ENCODE measurements around the gene VWA1. TPM values are rescaled to one million over a fixed set of nuclear protein-coding genes. Genes with fewer than 3 reads are reported as not detected.
A peak's percentile ranks its signal among the peaks of the same experiment; 100 is the strongest.

Gene VWA1
- total RNA-seq, 4 donors from 2014 or later = 59.8 to 137 (median 96.4) TPM

GRCh38 chr1:1395166-1395565 is 40.3 kb upstream of the VWA1 start:
- Histone ChIP-seq H3K4me1 (peaks cover 0 to 59% (median 11%) of the 10 kb centered on the region in 3 donors), H3K27me3 (no peaks in the 10 kb centered on the region), H3K4me3 (no peak overlapping the region), H3K36me3 (peaks cover 0 to 81% of the 10 kb centered on the region in 2 donors), H3K9me3 (no peaks in the 10 kb centered on the region), H3K27ac (peak overlapping the region in 1 of 4 donors; percentile 27)
- TF ChIP-seq EP300 (IDR thresholded peaks at IDR 0.05) (no peak), POLR2AphosphoS5 (IDR thresholded peaks at IDR 0.05) (no peak), CTCF (IDR thresholded peaks at IDR 0.05) (no peak), POLR2A (IDR thresholded peaks at IDR 0.05) (no peak)
- no peak for ATAC-seq
- WGBS, 2 donors (ENCODE audit: low coverage in 1 of 2) = 25 to 79% methylated on average over 2 to 11 of the region's 11 CpGs

- peaks cover 0 to 74% (median 19%) of the 10 kb centered on the region in 3 donors for H3K4me1 ChIP-seq
- 44 to 46% methylated on average over 11 of the region's 19 CpGs for WGBS, 2 donors (ENCODE audit: low coverage in 1 of 2)
- peaks cover 0 to 78% of the 10 kb centered on the region in 2 donors for H3K36me3 ChIP-seq
- ATAC-seq = no peak
- peak overlapping the region in 3 of 4 donors; percentile 89 to 92 (median 89) for H3K27ac ChIP-seq
- peak overlapping the region; percentile 93 to 100 for H3K4me3 ChIP-seq
- no peak for TF ChIP-seq POLR2AphosphoS5 (IDR thresholded peaks at IDR 0.05)
- no peak for TF ChIP-seq POLR2A (IDR thresholded peaks at IDR 0.05)
- no peak for TF ChIP-seq CTCF (IDR thresholded peaks at IDR 0.05)
- H3K27me3 ChIP-seq = no peaks in the 10 kb centered on the region
- H3K9me3 ChIP-seq = no peaks in the 10 kb centered on the region
Measured at GRCh38 chr1:1397839-1398523, 37.5 kb upstream of the VWA1 start.

- peak; percentile 4 for ATAC-seq
- H3K4me1 ChIP-seq = peaks cover 0 to 72% (median 19%) of the 10 kb centered on the region in 3 donors
- peaks cover 0 to 78% of the 10 kb centered on the region in 2 donors for H3K36me3 ChIP-seq
- peak overlapping the region; percentile 93 to 100 for H3K4me3 ChIP-seq
- WGBS, 2 donors (ENCODE audit: low coverage in 1 of 2) = no CpG with 5 or more reads among the region's 54 CpGs
- no peaks in the 10 kb centered on the region for H3K9me3 ChIP-seq
- TF ChIP-seq CTCF (IDR thresholded peaks at IDR 0.05) (no peak), EP300 (IDR thresholded peaks at IDR 0.05) (no peak), POLR2AphosphoS5 (IDR thresholded peaks at IDR 0.05) (no peak), POLR2A (IDR thresholded peaks at IDR 0.05) (no peak)
- peak overlapping the region; percentile 78 to 92 (median 89) for H3K27ac ChIP-seq
- H3K27me3 ChIP-seq = no peaks in the 10 kb centered on the region
Measured at GRCh38 chr1:1398677-1399186, 36.8 kb upstream of the VWA1 start.

- Histone ChIP-seq H3K36me3 (peaks cover 0 to 78% of the 10 kb centered on the region in 2 donors), H3K4me1 (peaks cover 0 to 72% (median 19%) of the 10 kb centered on the region in 3 donors)
- ATAC-seq = peak; percentile 99
Measured at GRCh38 chr1:1399187-1399871, 36.2 kb upstream of the VWA1 start, which contains the start of gene CCNL2. Gene CCNL2, minus strand, starts transcription at chr1:1399335. Its CDS starts 29 bp downstream, at chr1:1399306.

More at GRCh38 chr1:1399187-1399871, 36.2 kb upstream of the VWA1 start, which contains the start of gene CCNL2:
- Histone ChIP-seq H3K9me3 (no peaks in the 10 kb centered on the region), H3K27me3 (no peaks in the 10 kb centered on the region), H3K27ac (peak within 1 kb of the TSS; percentile 78 to 92 (median 89)), H3K4me3 (peak within 1 kb of the TSS; percentile 93 to 100)
- TF ChIP-seq CTCF (IDR thresholded peaks at IDR 0.05) (peak in 3 of 4 experiments; percentile 79 to 93 (median 89)), EP300 (IDR thresholded peaks at IDR 0.05) (no peak), POLR2A (IDR thresholded peaks at IDR 0.05) (peak; percentile 56 to 61), POLR2AphosphoS5 (IDR thresholded peaks at IDR 0.05) (peak; percentile 83)
- WGBS, 2 donors (ENCODE audit: low coverage in 1 of 2) = no CpG with 5 or more reads among the region's 86 CpGs
